ENCODE results near the gene HYAL3. TPM values are rescaled to one million over a fixed set of nuclear protein-coding genes. Genes with fewer than 3 reads are reported as not detected.

HYAL3 gene
- total and polyA plus RNA-seq, 2 of the 13 experiments (the other 11 are each of a cell fraction or from before 2014, with no cell fraction given) = 5.5 to 10.4 TPM

- TF ChIP-seq, protein P1, sequence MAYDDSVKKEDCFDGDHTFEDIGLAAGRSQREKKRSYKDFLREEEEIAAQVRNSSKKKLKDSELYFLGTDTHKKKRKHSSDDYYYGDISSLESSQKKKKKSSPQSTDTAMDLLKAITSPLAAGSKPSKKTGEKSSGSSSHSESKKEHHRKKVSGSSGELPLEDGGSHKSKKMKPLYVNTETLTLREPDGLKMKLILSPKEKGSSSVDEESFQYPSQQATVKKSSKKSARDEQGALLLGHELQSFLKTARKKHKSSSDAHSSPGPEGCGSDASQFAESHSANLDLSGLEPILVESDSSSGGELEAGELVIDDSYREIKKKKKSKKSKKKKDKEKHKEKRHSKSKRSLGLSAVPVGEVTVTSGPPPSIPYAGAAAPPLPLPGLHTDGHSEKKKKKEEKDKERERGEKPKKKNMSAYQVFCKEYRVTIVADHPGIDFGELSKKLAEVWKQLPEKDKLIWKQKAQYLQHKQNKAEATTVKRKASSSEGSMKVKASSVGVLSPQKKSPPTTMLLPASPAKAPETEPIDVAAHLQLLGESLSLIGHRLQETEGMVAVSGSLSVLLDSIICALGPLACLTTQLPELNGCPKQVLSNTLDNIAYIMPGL (CRISPR knock-in tag; IDR thresholded peaks at IDR 0.05; ENCODE audit: borderline replicate concordance in 1 of 2, low read depth in 1 of 2) = 0 out of 4 replicates have a peak, but pooled peaks of 1 of the 2 experiments have one; percentile 42
- TF ChIP-seq LRRFIP1 (CRISPR knock-in tag; conservative IDR thresholded peaks at IDR 0.05) (no peak), ZBTB25 (CRISPR knock-in tag; IDR thresholded peaks at IDR 0.05) (no peak), ZNF557 (CRISPR knock-in tag; IDR thresholded peaks at IDR 0.05) (0 out of 2 replicates have a peak, but pooled peaks have one; percentile 10), ZNF687 (CRISPR knock-in tag; IDR thresholded peaks at IDR 0.05) (0 out of 2 replicates have a peak, but pooled peaks have one; percentile 71), HCFC1 (IDR thresholded peaks at IDR 0.05; ENCODE audit: low read depth, low read length) (no peak), ZNF737 (CRISPR knock-in tag; IDR thresholded peaks at IDR 0.05; ENCODE audit: borderline replicate concordance) (no peak), ZNF10 (CRISPR knock-in tag; IDR thresholded peaks at IDR 0.05; ENCODE audit: borderline replicate concordance, low read depth) (no peak), RBFOX2 (IDR thresholded peaks at IDR 0.05; ENCODE audit: low read depth, low read length) (peak; percentile 10; the same call in 1 of the 2 replicates), POGZ (CRISPR knock-in tag; IDR thresholded peaks at IDR 0.05) (no peak; the same call in 1 of the 2 replicates), ZNF761 (CRISPR knock-in tag; conservative IDR thresholded peaks at IDR 0.05) (no peak), KLF11 (CRISPR knock-in tag; IDR thresholded peaks at IDR 0.05) (no peak), ZNF577 (CRISPR knock-in tag; IDR thresholded peaks at IDR 0.05; ENCODE audit: borderline replicate concordance, low read depth) (no peak), THYN1 (CRISPR knock-in tag; IDR thresholded peaks at IDR 0.05; ENCODE audit: borderline replicate concordance, low read depth) (no peak), HMG20B (CRISPR knock-in tag; conservative IDR thresholded peaks at IDR 0.05) (0 out of 2 replicates have a peak, but pooled peaks have one; percentile 23), STAT5B (CRISPR knock-in tag; IDR thresholded peaks at IDR 0.05) (no peak)
- TF ChIP-seq, protein P2, sequence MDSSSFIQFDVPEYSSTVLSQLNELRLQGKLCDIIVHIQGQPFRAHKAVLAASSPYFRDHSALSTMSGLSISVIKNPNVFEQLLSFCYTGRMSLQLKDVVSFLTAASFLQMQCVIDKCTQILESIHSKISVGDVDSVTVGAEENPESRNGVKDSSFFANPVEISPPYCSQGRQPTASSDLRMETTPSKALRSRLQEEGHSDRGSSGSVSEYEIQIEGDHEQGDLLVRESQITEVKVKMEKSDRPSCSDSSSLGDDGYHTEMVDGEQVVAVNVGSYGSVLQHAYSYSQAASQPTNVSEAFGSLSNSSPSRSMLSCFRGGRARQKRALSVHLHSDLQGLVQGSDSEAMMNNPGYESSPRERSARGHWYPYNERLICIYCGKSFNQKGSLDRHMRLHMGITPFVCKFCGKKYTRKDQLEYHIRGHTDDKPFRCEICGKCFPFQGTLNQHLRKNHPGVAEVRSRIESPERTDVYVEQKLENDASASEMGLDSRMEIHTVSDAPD (CRISPR knock-in tag; IDR thresholded peaks at IDR 0.05) = 0 out of 2 replicates have a peak, but pooled peaks have one; percentile 36
Observed at GRCh38 chr3:50264383-50264963, 34.7 kb downstream of the HYAL3 start (continued).
